ENCODE measurements around the gene BBX.

The BBX gene

DNA sequence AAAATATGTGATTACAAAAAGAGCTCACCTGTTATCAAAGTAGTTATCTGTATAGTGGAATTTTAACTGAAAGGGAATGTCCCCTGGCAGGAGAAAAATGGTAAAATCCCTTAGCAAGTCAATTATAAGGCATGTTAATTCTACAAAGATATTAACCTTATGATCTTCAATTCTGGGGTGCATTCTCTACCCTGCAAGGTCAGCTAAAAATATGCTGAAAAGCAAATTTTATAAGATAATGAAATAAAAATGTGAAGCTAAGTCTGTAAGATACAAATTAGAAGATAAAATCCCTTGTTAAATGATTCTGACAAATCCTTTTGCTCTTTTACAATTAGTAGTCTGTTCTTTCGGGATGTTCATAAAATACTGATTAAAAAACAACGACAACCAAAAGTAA, 109.8 kb downstream of the BBX start:
- intact Hi-C loops (cut with DNase I; ENCODE audit: low total_unique reads): no loop called here
- no peak overlapping the region for H3K4me3 ChIP-seq
- TF ChIP-seq, protein P1, sequence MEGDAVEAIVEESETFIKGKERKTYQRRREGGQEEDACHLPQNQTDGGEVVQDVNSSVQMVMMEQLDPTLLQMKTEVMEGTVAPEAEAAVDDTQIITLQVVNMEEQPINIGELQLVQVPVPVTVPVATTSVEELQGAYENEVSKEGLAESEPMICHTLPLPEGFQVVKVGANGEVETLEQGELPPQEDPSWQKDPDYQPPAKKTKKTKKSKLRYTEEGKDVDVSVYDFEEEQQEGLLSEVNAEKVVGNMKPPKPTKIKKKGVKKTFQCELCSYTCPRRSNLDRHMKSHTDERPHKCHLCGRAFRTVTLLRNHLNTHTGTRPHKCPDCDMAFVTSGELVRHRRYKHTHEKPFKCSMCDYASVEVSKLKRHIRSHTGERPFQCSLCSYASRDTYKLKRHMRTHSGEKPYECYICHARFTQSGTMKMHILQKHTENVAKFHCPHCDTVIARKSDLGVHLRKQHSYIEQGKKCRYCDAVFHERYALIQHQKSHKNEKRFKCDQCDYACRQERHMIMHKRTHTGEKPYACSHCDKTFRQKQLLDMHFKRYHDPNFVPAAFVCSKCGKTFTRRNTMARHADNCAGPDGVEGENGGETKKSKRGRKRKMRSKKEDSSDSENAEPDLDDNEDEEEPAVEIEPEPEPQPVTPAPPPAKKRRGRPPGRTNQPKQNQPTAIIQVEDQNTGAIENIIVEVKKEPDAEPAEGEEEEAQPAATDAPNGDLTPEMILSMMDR (IDR thresholded peaks at IDR 0.05): no peak
- no peaks in the 10 kb centered on the region for H3K27me3 ChIP-seq
- no peaks in the 10 kb centered on the region for H3K9me3 ChIP-seq
- peaks cover 0 to 27% (median 7%) of the 10 kb centered on the region in 4 donors for H3K4me1 ChIP-seq
- no peak for DNase-seq
- no peaks in the 10 kb centered on the region for H3K36me3 ChIP-seq
- no peak overlapping the region for H3K27ac ChIP-seq

DNA sequence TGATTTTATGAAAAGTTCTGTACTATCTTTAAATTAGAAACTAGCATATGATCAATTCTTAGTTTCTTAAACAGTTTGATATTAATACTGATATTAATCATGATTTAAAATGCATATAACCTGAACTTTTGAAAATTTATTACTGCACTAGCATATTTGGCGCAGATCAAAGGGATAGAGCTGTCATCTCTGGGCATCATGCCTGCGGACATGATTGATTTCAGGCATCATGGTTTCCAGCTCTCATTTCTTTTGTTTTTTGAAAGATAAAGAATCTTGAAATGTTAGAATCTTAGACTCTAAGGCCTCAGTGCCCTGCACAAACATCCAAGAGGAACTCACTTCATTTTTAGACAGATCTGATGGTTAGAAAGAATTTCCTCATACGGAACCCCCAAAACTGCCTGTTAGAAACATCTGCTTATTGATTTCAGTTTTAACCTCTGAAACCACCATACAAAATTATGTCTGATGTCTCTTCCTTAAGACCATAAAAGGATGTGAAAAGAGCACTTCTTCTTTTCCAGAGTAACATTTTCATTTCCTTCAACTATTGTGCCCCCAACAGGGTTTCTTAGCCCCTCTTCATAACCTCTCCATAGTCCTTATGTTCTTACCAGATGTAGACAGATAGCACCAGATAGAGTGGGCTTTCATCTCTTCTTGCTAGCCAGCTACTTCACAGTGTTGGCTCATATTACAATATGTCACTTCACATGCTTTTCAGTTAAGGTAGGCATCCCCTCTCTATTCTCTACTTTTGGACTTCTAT, 110.8 kb downstream of the BBX start:
- Histone ChIP-seq H3K36me3 (no peaks in the 10 kb centered on the region), H3K27me3 (no peaks in the 10 kb centered on the region), H3K4me1 (peaks cover 0 to 27% (median 7%) of the 10 kb centered on the region in 4 donors), H3K4me3 (no peak overlapping the region), H3K27ac (no peak overlapping the region), H3K9me3 (no peaks in the 10 kb centered on the region)
- TF ChIP-seq, protein P1 (IDR thresholded peaks at IDR 0.05): no peak
- no peak for DNase-seq
- intact Hi-C loops (cut with DNase I; ENCODE audit: low total_unique reads): no loop called here

DNA sequence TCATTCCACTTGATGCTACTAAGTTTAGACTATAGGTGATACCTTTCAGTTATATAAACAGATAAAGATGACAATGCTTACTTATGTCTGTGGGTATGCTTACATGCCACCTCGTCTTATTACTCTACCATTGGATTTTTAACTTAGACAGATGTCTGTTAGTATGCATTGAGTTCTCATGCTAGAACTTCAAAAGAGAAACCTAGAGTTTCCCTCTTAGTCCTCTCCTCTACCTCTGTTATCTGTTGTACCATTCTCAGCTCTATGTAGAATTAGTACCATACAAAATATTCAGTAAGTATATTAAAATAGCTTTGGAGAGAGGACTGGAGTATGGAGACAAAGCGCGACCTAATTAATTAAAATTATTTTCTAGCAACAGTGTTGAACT, 111.3 kb downstream of the BBX start:
- no peak overlapping the region for H3K4me3 ChIP-seq
- H3K9me3 ChIP-seq: no peaks in the 10 kb centered on the region
- H3K36me3 ChIP-seq: no peaks in the 10 kb centered on the region
- DNase-seq: no peak
- TF ChIP-seq, protein P1 (IDR thresholded peaks at IDR 0.05): no peak
- no peaks in the 10 kb centered on the region for H3K27me3 ChIP-seq
- no peak overlapping the region for H3K27ac ChIP-seq
- intact Hi-C loops (cut with DNase I; ENCODE audit: low total_unique reads): no loop called here
- H3K4me1 ChIP-seq: peaks cover 0 to 27% (median 7%) of the 10 kb centered on the region in 4 donors

DNA sequence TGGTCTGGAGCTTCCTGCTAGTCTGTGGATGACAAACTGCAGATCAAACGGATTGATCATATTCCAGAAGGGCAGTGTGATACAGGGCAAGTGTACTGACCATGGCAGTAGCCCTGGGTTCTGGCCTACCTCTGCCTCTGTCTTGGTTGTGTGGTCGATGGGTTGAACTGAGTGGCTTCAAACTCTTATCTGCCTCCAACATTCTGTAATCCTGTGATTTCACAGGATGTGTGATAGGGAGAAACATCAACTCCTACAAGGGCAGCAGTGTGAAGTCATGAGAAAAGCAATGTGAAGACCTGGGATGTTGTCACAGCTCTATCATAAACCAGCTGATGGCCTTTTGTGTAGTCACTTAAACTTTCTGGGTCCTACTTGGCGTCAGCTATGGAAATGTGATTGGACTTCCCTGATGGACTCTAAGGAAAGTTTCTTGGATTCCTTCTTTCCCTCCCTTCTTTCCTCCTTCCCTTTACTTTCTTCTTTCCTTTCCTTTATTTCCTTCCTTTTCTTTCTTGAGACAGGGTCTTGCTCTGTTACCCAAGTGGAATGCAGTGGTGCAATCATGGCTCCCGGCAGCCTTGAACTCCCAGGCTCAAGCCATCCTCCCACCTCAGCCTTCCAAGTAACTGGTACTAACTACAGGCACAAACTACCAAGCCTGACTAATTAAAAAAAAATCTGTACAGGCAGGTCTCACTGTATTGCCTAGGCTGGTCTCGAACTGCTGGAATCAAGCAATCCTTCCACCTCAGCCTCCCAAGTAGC, 114.8 kb downstream of the BBX start:
- peaks cover 0 to 25% (median 0%) of the 10 kb centered on the region in 4 donors for H3K4me1 ChIP-seq
- H3K27ac ChIP-seq: no peak overlapping the region
- intact Hi-C loops (cut with DNase I; ENCODE audit: low total_unique reads): no loop called here
- no peak overlapping the region for H3K4me3 ChIP-seq
- DNase-seq: no peak
- TF ChIP-seq, protein P1 (IDR thresholded peaks at IDR 0.05): no peak
- no peaks in the 10 kb centered on the region for H3K27me3 ChIP-seq
- H3K9me3 ChIP-seq: no peaks in the 10 kb centered on the region
- no peaks in the 10 kb centered on the region for H3K36me3 ChIP-seq

DNA sequence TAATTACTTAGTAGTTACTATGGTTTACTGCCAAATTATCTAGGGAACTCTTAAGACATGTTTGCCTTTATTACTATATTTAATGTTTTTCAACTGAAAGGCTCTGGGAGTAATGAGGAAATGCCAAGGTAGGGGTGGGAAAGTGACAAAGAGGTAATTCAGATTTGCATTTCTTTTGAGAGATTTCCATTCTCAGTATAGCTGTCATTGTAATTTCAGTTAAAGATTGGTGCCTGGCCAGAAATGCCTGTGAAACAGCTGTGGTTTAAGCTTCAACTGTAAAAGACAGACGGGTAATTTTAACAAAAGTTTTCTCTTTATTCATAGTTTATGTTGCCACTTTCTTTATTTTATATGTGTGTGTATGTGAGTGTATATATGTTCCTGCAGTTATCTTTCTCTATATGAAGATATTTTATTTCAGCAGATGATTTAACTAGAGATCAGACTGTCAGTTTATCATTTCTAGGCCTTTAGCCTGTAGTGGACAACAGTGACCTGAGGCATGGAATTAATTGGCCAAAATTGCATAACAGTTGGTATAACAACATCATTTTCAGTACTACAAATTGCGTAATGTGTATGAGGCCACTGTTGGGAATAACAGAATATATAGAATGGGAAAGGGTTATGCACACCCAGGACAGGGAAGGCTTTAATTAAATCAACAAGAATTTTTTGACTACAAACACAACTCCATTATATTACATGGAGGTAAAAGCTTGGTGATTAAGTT, 119.0 kb downstream of the BBX start:
- Histone ChIP-seq H3K4me1 (peaks cover 0 to 6% (median 0%) of the 10 kb centered on the region in 4 donors), H3K9me3 (no peaks in the 10 kb centered on the region), H3K4me3 (no peak overlapping the region), H3K27me3 (no peaks in the 10 kb centered on the region), H3K27ac (no peak overlapping the region), H3K36me3 (no peaks in the 10 kb centered on the region)
- TF ChIP-seq, protein P1 (IDR thresholded peaks at IDR 0.05): no peak
- no peak for DNase-seq
- intact Hi-C loops (cut with DNase I; ENCODE audit: low total_unique reads): no loop called here

Measured in tibial artery (tissue), 4 donors.